ENCODE data around the gene PLCXD3.
A peak's percentile ranks its signal among the peaks of the same experiment; 100 is the strongest.
"Not testable (repeated sequence)": the region's sequence is repeated elsewhere in the genome, so short reads cannot be mapped to it uniquely, and the experiment has no call there.

Gene PLCXD3

DNA sequence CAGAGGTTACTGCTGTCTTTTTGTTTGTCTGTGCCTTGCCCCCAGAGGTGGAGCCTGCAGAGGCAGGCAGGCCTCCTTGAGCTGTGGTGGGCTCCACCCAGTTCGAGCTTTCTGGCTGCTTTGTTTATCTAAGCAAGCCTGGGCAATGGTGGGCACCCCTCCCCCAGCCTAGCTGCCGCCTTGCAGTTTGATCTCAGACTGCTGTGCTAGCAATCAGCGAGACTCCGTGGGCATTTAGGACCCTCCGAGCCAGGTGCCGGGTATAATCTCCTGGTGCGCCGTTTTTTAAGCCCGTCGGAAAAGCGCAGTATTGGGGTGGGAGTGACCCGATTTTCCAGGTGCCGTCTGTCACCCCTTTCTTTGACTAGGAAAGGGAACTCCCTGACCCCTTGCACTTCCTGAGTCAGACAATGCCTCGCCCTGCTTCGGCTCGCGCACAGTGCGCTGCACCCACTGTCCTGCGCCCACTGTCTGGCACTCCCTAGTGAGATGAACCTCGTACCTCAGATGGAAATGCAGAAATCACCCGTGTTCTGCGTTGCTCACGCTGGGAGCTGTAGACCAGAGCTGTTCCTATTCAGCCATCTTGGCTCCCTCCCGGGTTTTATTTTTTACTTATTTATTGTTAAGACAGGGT is 16.8 kb downstream of the PLCXD3 start:
- peak overlapping the region; percentile 30; the same call in 1 of the 2 replicates for H3K4me3 ChIP-seq (ENCODE audit: low read depth, low read length)
- H3K27ac ChIP-seq (ENCODE audit: low read depth, low read length); H3K27me3 ChIP-seq (ENCODE audit: control insufficient read depth, insufficient read depth, low read length); H3K9me3 ChIP-seq (ENCODE audit: control insufficient read depth, insufficient read depth, low read depth, low read length); H3K9ac ChIP-seq (ENCODE audit: low read length); H3K4me1 ChIP-seq (ENCODE audit: control insufficient read depth, insufficient read depth, low read length); H3K36me3 ChIP-seq (ENCODE audit: control insufficient read depth, insufficient read depth, low read length): not testable (repeated sequence)

DNA sequence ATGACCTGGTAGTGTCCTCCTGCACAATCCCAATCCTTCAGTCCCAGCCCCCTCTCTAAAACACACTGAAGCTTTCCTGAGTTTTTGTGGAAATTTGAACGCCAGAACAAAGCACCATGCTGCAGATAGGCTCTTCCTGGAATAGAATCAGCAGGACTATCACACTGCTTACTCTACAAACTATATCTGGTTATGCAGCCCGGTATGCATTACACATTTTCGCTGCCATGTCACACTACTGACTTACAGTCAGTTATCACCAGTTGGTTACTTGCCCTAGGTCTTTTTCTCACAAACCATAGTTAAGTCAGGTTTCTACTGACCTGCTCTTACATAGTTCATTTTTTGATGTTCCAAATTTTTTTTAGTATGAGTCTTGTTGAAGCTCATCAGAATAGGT is 24.9 kb downstream of the PLCXD3 start:
- Histone ChIP-seq H3K4me3 (ENCODE audit: low read depth, low read length) (no peak overlapping the region), H3K27me3 (ENCODE audit: control insufficient read depth, insufficient read depth, low read length) (no peaks in the 10 kb centered on the region), H3K27ac (ENCODE audit: low read depth, low read length) (no peak overlapping the region), H3K9ac (ENCODE audit: low read length) (no peak overlapping the region), H3K4me1 (ENCODE audit: control insufficient read depth, insufficient read depth, low read length) (no peaks in the 10 kb centered on the region), H3K9me3 (ENCODE audit: control insufficient read depth, insufficient read depth, low read depth, low read length) (no peaks in the 10 kb centered on the region), H3K36me3 (ENCODE audit: control insufficient read depth, insufficient read depth, low read length) (no peaks in the 10 kb centered on the region)

DNA sequence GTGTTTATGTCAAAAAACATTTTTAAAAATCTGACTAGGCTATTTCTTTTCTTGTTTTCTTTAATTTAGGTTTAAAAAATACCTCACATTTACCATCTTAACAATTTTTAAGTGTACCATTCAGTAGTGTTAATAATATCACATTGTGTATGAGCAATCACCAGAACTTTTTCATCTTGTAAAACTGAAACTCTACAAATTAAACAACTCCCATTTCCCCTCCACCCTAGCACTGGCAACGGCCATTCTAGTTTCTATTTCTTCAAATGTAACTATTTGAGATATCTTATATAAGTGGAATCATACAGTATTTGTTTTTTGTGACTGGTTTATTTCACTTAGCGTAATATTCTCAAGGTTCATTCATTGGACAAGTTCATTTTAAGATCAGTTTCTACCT is 27.7 kb downstream of the PLCXD3 start:
- H3K9ac ChIP-seq (ENCODE audit: low read length) = no peak overlapping the region
- H3K9me3 ChIP-seq (ENCODE audit: control insufficient read depth, insufficient read depth, low read depth, low read length) = no peaks in the 10 kb centered on the region
- H3K27me3 ChIP-seq (ENCODE audit: control insufficient read depth, insufficient read depth, low read length) = no peaks in the 10 kb centered on the region
- H3K4me1 ChIP-seq (ENCODE audit: control insufficient read depth, insufficient read depth, low read length) = no peaks in the 10 kb centered on the region
- H3K27ac ChIP-seq (ENCODE audit: low read depth, low read length) = no peak overlapping the region
- H3K36me3 ChIP-seq (ENCODE audit: control insufficient read depth, insufficient read depth, low read length) = no peaks in the 10 kb centered on the region
- H3K4me3 ChIP-seq (ENCODE audit: low read depth, low read length) = no peak overlapping the region

DNA sequence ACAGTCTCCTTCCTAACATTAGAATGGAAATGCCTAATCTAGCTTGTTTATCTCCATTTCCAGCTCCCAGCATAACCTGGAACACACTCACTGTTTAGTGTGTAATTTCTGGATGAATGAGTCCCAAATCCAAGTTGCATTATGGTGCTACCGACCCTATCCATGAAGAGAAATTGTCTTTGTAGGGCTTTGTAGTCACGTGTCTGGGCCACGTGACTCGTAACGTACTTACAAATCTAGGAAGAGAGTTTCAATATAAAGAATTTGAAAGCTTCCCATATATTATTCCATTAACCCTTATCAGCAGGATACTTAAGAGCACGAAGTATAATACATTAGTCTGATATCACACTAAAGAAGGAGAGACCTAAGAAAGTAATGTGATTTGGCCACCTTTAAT is 28.2 kb downstream of the PLCXD3 start:
- Histone ChIP-seq H3K4me1 (ENCODE audit: control insufficient read depth, insufficient read depth, low read length) (no peaks in the 10 kb centered on the region), H3K27ac (ENCODE audit: low read depth, low read length) (no peak overlapping the region), H3K4me3 (ENCODE audit: low read depth, low read length) (no peak overlapping the region), H3K9me3 (ENCODE audit: control insufficient read depth, insufficient read depth, low read depth, low read length) (no peaks in the 10 kb centered on the region), H3K27me3 (ENCODE audit: control insufficient read depth, insufficient read depth, low read length) (no peaks in the 10 kb centered on the region), H3K36me3 (ENCODE audit: control insufficient read depth, insufficient read depth, low read length) (no peaks in the 10 kb centered on the region), H3K9ac (ENCODE audit: low read length) (no peak overlapping the region)

DNA sequence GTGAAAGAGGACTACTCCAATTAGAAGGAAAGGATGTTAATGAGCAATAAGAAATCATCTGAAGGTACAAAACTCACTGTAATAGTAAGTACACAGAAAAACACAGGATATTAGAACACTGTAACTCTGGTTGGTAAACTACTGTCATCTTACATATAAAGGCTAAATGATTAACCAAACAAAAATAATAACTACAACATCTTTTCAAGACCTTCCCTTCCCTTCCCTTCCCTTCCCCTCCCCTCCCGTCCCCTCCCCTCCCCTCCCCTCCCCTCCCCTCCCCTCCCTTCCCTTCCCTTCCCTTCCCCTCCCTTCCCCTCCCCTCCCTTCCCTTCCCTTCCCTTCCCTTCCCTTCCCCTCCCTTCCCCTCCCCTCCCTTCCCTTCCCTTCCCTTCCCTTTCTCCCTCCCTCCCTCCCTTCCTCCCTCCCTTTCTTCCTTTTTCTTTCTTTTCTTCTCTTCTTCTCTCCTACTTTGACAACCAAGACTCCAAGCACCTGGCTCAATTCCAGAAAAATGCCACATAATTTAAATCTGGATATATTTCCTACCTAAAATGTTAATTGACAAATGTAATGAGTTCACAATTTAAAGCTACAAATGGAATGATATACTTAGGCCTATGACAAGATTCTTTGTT is 38.7 kb downstream of the PLCXD3 start:
- H3K27ac ChIP-seq (ENCODE audit: low read depth, low read length); H3K27me3 ChIP-seq (ENCODE audit: control insufficient read depth, insufficient read depth, low read length); H3K4me1 ChIP-seq (ENCODE audit: control insufficient read depth, insufficient read depth, low read length); H3K4me3 ChIP-seq (ENCODE audit: low read depth, low read length); H3K36me3 ChIP-seq (ENCODE audit: control insufficient read depth, insufficient read depth, low read length); H3K9ac ChIP-seq (ENCODE audit: low read length): not testable (repeated sequence)
- H3K9me3 ChIP-seq (ENCODE audit: control insufficient read depth, insufficient read depth, low read depth, low read length) = peaks cover 24% of the 10 kb centered on the region

DNA sequence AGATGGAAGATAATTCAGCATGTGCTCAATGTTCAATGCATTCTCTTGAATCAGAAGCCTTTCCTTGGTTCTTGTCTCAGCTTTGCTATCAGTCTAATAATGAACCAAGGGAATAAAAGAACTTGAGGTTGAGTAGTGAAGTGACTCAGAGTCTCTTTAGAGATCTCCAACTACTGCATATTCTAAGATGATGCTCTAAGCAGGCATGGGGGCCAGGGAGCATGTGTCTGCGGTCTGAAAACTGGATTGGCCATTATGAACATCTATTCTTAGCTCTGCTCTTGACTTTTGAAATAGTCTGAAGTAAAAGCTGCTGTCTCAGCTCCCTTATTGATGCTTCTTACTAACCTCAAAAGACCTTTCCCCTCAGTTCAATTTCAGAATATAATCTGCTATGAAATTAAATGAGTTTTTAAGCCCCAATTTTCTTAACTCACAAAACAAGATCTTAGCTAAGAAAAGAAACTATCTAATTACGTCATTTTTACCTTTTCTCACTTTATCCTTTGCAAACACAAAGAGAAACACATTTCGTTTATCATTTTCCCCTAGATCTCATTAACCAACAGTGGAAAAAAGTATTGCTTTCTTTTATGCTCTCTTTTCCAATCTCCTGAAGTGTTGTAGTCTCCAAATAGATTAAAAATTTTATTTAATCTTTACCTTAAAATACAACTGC is 44.8 kb downstream of the PLCXD3 start:
- Histone ChIP-seq H3K27me3 (ENCODE audit: control insufficient read depth, insufficient read depth, low read length) (no peaks in the 10 kb centered on the region), H3K27ac (ENCODE audit: low read depth, low read length) (no peak overlapping the region)

DNA sequence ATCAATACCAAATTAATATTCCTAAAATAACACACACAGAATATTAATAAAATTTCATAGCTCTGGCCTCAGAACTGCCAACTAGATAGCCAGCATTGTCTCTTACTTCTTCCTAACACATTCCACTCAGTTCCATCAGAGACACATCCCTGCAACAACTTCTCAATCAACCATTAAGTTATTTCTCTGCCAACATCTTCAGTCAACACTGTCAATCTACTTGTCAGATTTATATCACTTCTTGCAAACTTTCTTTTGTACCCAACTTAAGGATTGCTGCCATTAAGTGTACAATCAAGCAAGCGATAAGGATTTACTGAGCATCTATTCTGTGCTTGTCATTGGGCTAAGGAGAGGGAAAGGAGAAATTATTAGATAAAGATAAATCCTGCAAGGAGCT is 50.8 kb downstream of the PLCXD3 start:
- no peaks in the 10 kb centered on the region for H3K36me3 ChIP-seq (ENCODE audit: control insufficient read depth, insufficient read depth, low read length)
- H3K27ac ChIP-seq (ENCODE audit: low read depth, low read length) = no peak overlapping the region

More for the DNA sequence above, 44.8 kb downstream of the PLCXD3 start:
- H3K9me3 ChIP-seq (ENCODE audit: control insufficient read depth, insufficient read depth, low read depth, low read length) = no peaks in the 10 kb centered on the region
- no peak overlapping the region for H3K4me3 ChIP-seq (ENCODE audit: low read depth, low read length)
- no peaks in the 10 kb centered on the region for H3K4me1 ChIP-seq (ENCODE audit: control insufficient read depth, insufficient read depth, low read length)
- no peak overlapping the region for H3K9ac ChIP-seq (ENCODE audit: low read length)
- no peaks in the 10 kb centered on the region for H3K36me3 ChIP-seq (ENCODE audit: control insufficient read depth, insufficient read depth, low read length)

DNA sequence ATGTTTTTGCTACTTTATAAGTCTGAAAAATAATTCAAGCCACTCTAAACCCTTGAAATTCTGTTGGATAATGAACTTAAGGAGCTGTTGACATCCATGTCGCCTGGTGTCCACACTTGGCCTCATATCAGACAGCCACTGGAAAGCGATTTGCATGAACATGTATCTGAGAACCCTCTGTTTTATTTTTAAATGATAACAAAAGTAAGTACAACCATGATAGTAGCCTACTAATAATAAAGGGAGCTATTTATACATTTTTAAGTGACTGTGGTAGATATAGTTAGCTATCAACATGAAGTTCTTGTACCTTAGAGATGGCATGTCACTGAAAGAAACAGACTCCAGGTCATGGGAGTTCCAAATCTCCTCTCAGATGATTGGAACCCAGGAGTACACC is 53.3 kb downstream of the PLCXD3 start:
- Histone ChIP-seq H3K9me3 (ENCODE audit: control insufficient read depth, insufficient read depth, low read depth, low read length) (no peaks in the 10 kb centered on the region), H3K36me3 (ENCODE audit: control insufficient read depth, insufficient read depth, low read length) (no peaks in the 10 kb centered on the region), H3K4me3 (ENCODE audit: low read depth, low read length) (no peak overlapping the region), H3K27me3 (ENCODE audit: control insufficient read depth, insufficient read depth, low read length) (no peaks in the 10 kb centered on the region), H3K9ac (ENCODE audit: low read length) (no peak overlapping the region), H3K4me1 (ENCODE audit: control insufficient read depth, insufficient read depth, low read length) (no peaks in the 10 kb centered on the region), H3K27ac (ENCODE audit: low read depth, low read length) (no peak overlapping the region)

More for the DNA sequence above, 50.8 kb downstream of the PLCXD3 start:
- H3K4me3 ChIP-seq (ENCODE audit: low read depth, low read length) = no peak overlapping the region
- no peak overlapping the region for H3K9ac ChIP-seq (ENCODE audit: low read length)
- H3K9me3 ChIP-seq (ENCODE audit: control insufficient read depth, insufficient read depth, low read depth, low read length) = no peaks in the 10 kb centered on the region
- no peaks in the 10 kb centered on the region for H3K27me3 ChIP-seq (ENCODE audit: control insufficient read depth, insufficient read depth, low read length)
- H3K4me1 ChIP-seq (ENCODE audit: control insufficient read depth, insufficient read depth, low read length) = no peaks in the 10 kb centered on the region

DNA sequence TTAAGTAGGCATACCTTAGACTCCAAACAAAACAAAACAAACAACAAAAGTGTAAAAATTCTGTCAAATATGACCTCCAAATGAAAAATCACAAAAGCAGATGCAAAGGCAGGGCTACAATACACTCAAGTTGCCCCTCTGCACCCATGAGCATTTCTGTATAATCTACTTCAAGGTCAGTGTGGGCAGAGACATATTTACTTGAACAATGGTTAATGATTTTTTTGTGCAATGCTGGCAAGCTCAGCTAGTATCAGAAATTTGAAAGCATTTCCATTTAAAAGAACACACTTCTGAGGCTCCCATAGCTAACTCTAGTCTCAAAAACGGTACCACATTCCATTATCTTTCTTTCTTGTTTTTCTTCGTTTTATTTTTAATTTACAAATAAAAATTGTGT is 57.9 kb downstream of the PLCXD3 start:
- Histone ChIP-seq H3K9me3 (ENCODE audit: control insufficient read depth, insufficient read depth, low read depth, low read length) (no peaks in the 10 kb centered on the region), H3K27ac (ENCODE audit: low read depth, low read length) (no peak overlapping the region), H3K4me1 (ENCODE audit: control insufficient read depth, insufficient read depth, low read length) (no peaks in the 10 kb centered on the region), H3K4me3 (ENCODE audit: low read depth, low read length) (no peak overlapping the region), H3K9ac (ENCODE audit: low read length) (no peak overlapping the region), H3K36me3 (ENCODE audit: control insufficient read depth, insufficient read depth, low read length) (no peaks in the 10 kb centered on the region), H3K27me3 (ENCODE audit: control insufficient read depth, insufficient read depth, low read length) (no peaks in the 10 kb centered on the region)

DNA sequence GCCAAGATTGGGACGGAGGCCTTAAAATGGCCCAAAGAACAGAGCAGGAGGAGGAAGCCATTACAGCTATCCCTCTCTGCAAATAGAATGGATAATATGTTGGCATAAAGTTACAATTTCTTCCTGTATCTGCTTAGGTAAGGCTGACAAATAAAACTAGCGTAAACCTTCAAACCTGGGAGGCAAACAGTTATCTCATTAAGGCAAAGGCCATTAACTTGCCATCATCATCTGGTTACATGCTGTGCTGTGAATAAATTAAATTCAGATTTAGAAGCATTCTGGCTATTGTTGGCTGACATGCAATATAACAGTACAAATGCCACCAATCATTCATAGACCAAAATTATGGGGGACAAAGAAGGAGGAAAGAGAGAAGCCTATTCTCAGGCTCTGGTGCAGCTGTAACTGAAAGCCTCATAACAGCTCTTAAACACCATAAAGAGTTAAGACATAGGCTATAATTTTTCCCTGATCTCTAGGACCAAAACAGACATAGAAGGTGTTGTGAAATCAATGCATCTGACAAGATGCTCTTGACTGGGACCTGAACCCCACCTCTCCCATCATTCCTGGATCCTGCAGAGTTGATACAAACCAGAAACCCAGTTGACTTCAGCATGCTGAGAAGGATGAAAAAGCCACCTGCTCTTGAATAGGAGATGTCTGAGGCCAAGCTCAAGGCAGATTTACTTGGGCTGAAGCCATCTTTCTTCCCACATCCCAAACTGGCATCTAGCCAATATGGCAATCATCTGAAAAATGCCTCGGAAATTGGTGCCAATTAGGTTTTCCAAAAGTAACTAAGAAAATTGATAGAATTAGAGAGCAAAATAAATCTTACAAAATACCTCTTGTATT is 62.5 kb downstream of the PLCXD3 start:
- H3K36me3 ChIP-seq (ENCODE audit: control insufficient read depth, insufficient read depth, low read length) = no peaks in the 10 kb centered on the region
- H3K9ac ChIP-seq (ENCODE audit: low read length) = no peak overlapping the region
- H3K27ac ChIP-seq (ENCODE audit: low read depth, low read length) = no peak overlapping the region
- H3K9me3 ChIP-seq (ENCODE audit: control insufficient read depth, insufficient read depth, low read depth, low read length) = no peaks in the 10 kb centered on the region
- H3K4me3 ChIP-seq (ENCODE audit: low read depth, low read length) = no peak overlapping the region
- H3K27me3 ChIP-seq (ENCODE audit: control insufficient read depth, insufficient read depth, low read length) = no peaks in the 10 kb centered on the region
- H3K4me1 ChIP-seq (ENCODE audit: control insufficient read depth, insufficient read depth, low read length) = no peaks in the 10 kb centered on the region

All from HUES6 (cell line).